Duodenal mucosa (tissue), 2 donors: Measurements from ENCODE around the gene NCAPD3.

ENCODE experiments used
- H3K27ac ChIP-seq: one replicate; pipeline ENCODE4 v1.7.0; 2013; ENCODE audit warnings: low read depth, low read length
- H3K27me3 ChIP-seq, 2 donors: one replicate each; pipeline ENCODE4 v1.7.0; 2013; ENCODE audit warnings: low read length in 2 of 2, control low read depth in 1 of 2; ENCODE audit not compliant: insufficient read depth in 2 of 2, control insufficient read depth in 1 of 2
- H3K36me3 ChIP-seq, 2 donors: one replicate each; pipeline ENCODE4 v1.7.0; 2013; ENCODE audit warnings: low read length in 2 of 2, control low read depth in 1 of 2; ENCODE audit not compliant: insufficient read depth in 2 of 2, control insufficient read depth in 1 of 2
- H3K4me1 ChIP-seq, 2 donors: one replicate each; pipeline ENCODE4 v1.7.0; 2013; ENCODE audit warnings: low read length in 2 of 2, control low read depth in 1 of 2; ENCODE audit not compliant: insufficient read depth in 2 of 2, control insufficient read depth in 1 of 2
- H3K4me3 ChIP-seq, 2 donors: one replicate each; pipeline ENCODE4 v1.7.0; 2013; ENCODE audit warnings: low read length in 2 of 2, low read depth in 1 of 2
- H3K9ac ChIP-seq, 2 donors: one replicate each; pipeline ENCODE4 v1.7.0; 2013; ENCODE audit warnings: low read length in 2 of 2, low read depth in 1 of 2
- H3K9me3 ChIP-seq, 2 donors: one replicate each; pipeline ENCODE4 v1.7.0; 2013; ENCODE audit warnings: low read length in 2 of 2, control low read depth in 1 of 2; ENCODE audit not compliant: control insufficient read depth in 1 of 2

Gene NCAPD3

DNA sequence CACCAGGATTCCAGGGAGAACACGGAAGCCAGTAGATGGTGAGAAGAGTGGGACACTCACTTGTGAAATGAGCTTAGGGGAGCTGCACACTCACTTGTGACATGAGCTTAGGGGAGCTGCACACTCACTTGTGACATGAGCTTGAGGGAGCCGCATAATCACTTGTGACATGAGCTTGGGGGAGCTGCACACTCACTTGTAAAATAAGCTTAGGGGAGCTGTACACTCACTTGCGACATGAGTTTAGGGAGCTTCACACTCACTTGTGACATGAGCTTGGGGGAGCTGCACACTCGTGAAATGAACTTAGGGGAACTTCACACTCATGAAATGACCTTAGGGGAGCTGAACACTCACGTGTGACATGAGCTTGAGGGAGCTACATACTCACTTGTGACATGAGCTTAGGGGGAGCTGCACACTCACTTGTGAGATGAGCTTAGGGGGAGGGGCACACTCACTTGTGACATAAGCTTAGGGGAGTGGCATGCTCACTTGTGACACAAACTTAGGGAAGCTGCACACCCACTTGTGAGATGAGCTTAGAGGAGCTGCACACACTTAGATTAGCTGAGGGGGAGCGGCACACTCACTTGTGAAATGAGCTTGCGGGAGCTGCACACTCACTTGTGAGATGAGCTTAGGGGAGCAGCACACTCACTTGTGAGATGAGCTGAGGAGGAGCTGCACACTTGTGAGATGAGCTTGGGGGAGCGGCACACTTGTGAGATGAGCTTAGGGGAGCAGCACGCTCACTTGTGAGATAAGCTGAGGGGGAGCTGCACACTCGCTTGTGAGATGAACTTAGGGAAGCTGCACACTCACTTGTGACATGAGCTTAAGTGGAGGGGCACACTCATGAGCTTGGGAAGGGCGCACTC lies 59.0 kb downstream of the NCAPD3 start:
- Histone ChIP-seq H3K4me1 (no peaks in the 10 kb centered on the region), H3K27me3 (no peaks in the 10 kb centered on the region), H3K4me3 (no peak overlapping the region), H3K36me3 (peaks cover 24 to 75% of the 10 kb centered on the region in 2 donors), H3K9ac (no peak overlapping the region), H3K9me3 (no peaks in the 10 kb centered on the region), H3K27ac (no peak overlapping the region)

DNA sequence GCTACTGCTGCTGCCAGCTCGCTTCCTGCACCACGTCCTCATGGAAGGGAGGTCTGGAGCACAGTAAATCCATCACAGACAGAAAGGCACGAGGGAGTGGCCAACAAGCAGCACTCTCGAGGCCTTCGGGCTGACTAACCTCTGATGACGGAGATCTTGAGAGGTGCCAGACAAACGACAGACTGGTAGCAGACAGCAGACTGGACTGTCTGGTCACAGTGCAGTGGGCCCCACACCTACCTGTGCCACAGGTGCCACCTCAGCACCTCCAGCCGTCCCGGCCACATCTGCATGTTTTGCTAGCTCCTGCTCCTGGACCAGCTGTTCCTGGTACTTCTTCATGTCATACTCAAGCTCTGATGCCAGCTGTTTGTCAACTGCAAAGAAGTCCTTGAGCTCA lies 64.1 kb downstream of the NCAPD3 start:
- H3K9ac ChIP-seq: no peak overlapping the region
- no peak overlapping the region for H3K27ac ChIP-seq
- H3K9me3 ChIP-seq: no peaks in the 10 kb centered on the region
- no peaks in the 10 kb centered on the region for H3K4me1 ChIP-seq
- H3K36me3 ChIP-seq: peaks cover 12 to 84% of the 10 kb centered on the region in 2 donors
- no peaks in the 10 kb centered on the region for H3K27me3 ChIP-seq
- H3K4me3 ChIP-seq: no peak overlapping the region

- H3K9me3 ChIP-seq: no peaks in the 10 kb centered on the region
- H3K36me3 ChIP-seq: peaks cover 15 to 83% of the 10 kb centered on the region in 2 donors
- no peaks in the 10 kb centered on the region for H3K4me1 ChIP-seq
These were observed 65.7 kb downstream of the NCAPD3 start for GRCh38 chr11:134158023-134158422.

DNA sequence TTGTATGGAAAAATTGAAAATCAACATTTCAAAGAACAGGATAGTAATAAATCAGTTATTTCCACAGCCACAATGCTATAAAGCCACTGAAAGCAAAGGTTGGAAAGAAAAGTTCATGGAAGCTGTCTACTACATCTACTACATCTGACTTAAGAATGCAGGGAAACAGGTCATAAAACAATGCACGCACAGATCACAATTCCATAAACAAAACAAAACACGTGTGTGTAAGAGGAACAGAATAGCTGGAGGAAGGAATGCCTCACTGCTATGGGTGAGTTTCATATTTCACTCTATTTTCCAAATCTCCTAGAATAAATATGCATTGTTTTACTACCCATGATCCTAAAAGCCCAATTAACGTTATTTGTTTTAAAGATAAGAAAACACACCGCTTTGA lies 66.3 kb downstream of the NCAPD3 start:
- Histone ChIP-seq H3K4me1 (no peaks in the 10 kb centered on the region), H3K27me3 (no peaks in the 10 kb centered on the region), H3K27ac (no peak overlapping the region), H3K36me3 (peaks cover 19 to 83% of the 10 kb centered on the region in 2 donors), H3K4me3 (no peak overlapping the region), H3K9me3 (no peaks in the 10 kb centered on the region), H3K9ac (no peak overlapping the region)

More at GRCh38 chr11:134158023-134158422, 65.7 kb downstream of the NCAPD3 start:
- H3K9ac ChIP-seq: no peak overlapping the region
- H3K27me3 ChIP-seq: no peaks in the 10 kb centered on the region
- no peak overlapping the region for H3K27ac ChIP-seq
- H3K4me3 ChIP-seq: no peak overlapping the region

DNA sequence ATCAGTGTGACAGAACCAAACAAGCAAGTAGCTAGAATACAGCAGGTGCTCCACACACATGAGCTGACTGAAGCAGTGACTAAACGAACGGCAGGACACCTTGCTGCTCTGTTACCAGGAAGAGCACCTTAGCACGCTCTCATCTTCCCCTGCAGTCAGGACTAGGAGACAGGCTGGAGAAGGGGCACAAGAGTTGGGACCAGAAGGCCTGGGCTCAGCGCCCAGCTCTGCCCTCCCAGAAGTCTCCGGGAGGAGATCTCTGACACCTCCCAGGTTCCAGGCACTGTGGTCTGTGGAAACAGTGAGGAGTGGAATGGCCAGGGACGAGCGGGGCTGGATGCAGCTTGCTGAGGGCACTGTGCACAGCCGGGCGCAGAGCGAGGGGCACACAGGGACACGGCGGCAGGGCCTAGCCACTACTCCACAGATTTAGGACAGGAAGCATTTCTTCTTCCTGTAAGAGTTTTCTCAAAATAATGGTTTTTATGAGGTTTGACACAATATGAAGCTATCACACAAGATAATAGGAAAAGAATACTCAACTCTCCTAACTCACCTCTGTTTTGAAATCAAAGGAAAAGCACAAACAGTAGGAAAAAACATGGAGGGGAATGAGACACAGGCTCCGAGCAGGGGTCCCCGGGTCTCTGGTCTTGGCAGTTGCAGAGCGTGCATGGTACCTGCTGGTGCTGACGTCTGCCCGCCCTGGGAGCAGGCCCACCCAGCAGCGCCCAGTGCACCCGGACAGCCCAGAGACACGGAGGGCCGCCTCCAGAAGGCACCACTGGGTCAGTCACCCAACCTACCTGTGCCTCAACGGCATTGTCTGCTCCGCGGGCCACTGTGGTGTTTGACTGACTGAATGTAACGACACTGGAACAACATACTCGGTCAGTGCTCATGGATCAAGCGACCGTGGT lies 67.6 kb downstream of the NCAPD3 start:
- H3K27ac ChIP-seq: no peak overlapping the region
- no peak overlapping the region for H3K9ac ChIP-seq
- no peaks in the 10 kb centered on the region for H3K9me3 ChIP-seq
- H3K4me1 ChIP-seq: no peaks in the 10 kb centered on the region
- no peak overlapping the region for H3K4me3 ChIP-seq
- no peaks in the 10 kb centered on the region for H3K27me3 ChIP-seq
- peaks cover 25 to 82% of the 10 kb centered on the region in 2 donors for H3K36me3 ChIP-seq

DNA sequence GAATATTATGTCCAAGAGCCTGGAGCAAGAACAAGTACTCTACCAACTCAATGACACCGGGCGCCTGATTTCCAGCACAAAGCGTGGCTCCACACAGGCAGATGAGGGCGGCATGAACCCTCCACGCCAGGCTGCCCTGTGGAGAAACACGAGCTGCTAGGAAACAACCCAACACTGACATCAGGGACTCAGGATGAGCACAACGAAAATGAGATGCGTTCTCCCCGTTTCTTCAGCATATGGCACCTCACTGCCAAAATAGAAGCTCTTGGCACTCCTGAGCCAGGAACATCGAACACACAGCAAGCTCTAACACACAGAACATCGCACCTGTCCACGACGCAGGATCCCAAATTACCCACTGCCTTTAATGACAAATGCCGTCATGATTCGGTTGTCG lies 68.3 kb downstream of the NCAPD3 start:
- no peak overlapping the region for H3K9ac ChIP-seq
- H3K27me3 ChIP-seq: no peaks in the 10 kb centered on the region
- no peak overlapping the region for H3K4me3 ChIP-seq
- no peaks in the 10 kb centered on the region for H3K9me3 ChIP-seq
- H3K36me3 ChIP-seq: peaks cover 25 to 84% of the 10 kb centered on the region in 2 donors
- H3K4me1 ChIP-seq: no peaks in the 10 kb centered on the region
- no peak overlapping the region for H3K27ac ChIP-seq

DNA sequence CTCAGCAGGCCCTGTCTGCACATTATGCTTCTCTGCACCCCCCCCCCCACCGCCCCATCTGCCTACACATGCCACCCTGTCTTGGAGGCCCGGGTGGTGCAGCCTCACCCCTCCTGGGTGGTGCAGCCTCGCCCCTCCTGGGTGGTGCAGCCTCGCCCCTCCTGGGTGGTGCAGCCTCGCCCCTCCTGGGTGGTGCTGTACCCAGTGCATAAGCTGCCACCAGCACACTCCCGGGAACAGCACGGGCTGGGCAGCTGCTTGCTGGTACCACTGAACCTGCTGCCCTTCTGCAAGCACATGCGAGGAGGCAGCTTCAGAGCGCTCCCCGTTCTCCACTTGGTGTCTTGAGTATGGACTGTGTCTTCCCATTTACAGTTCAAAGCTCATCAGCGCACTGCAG lies 69.3 kb downstream of the NCAPD3 start:
- peaks cover 26 to 80% of the 10 kb centered on the region in 2 donors for H3K36me3 ChIP-seq
- no peak overlapping the region for H3K9ac ChIP-seq
- no peak overlapping the region for H3K4me3 ChIP-seq
- H3K27me3 ChIP-seq: no peaks in the 10 kb centered on the region
- no peaks in the 10 kb centered on the region for H3K4me1 ChIP-seq
- no peak overlapping the region for H3K27ac ChIP-seq
- no peaks in the 10 kb centered on the region for H3K9me3 ChIP-seq

- H3K4me1 ChIP-seq: no peaks in the 10 kb centered on the region
- peaks cover 23 to 81% of the 10 kb centered on the region in 2 donors for H3K36me3 ChIP-seq
- no peak overlapping the region for H3K4me3 ChIP-seq
- no peak overlapping the region for H3K27ac ChIP-seq
- H3K9me3 ChIP-seq: no peaks in the 10 kb centered on the region
- no peak overlapping the region for H3K9ac ChIP-seq
- no peaks in the 10 kb centered on the region for H3K27me3 ChIP-seq
These were observed 70.4 kb downstream of the NCAPD3 start for GRCh38 chr11:134153147-134153905.

- no peak overlapping the region for H3K9ac ChIP-seq
- H3K4me3 ChIP-seq: no peak overlapping the region
- no peaks in the 10 kb centered on the region for H3K27me3 ChIP-seq
- H3K9me3 ChIP-seq: no peaks in the 10 kb centered on the region
- no peak overlapping the region for H3K27ac ChIP-seq
- no peaks in the 10 kb centered on the region for H3K4me1 ChIP-seq
- peaks cover 23 to 75% of the 10 kb centered on the region in 2 donors for H3K36me3 ChIP-seq
These were observed 71.1 kb downstream of the NCAPD3 start for GRCh38 chr11:134152696-134153095.
